ENCODE results near the gene NAPSA. TPM values are rescaled to one million over a fixed set of nuclear protein-coding genes. Genes with fewer than 3 reads are reported as not detected.

The NAPSA gene
- total and polyA plus RNA-seq, 9 of the 15 experiments (the other 6 are each of a cell fraction or from before 2014, with no cell fraction given) = 0.25 to 1.9 (median 0.69) TPM

GRCh38 chr19:50333235-50333736 is 32.2 kb downstream of the NAPSA start (continued):
- no peak for TF ChIP-seq STAT6 (CRISPR knock-in tag; IDR thresholded peaks at IDR 0.05)
- TF ChIP-seq BDP1 (IDR thresholded peaks at IDR 0.05; ENCODE audit: insufficient read depth, insufficient read length) = no peak
- no peak for TF ChIP-seq ZNF583 (CRISPR knock-in tag; IDR thresholded peaks at IDR 0.05)
- TF ChIP-seq PATZ1 (CRISPR knock-in tag; IDR thresholded peaks at IDR 0.05; ENCODE audit: borderline replicate concordance) = no peak
- peak in 1 of 3 experiments; percentile 39 for TF ChIP-seq YY1 (IDR thresholded peaks at IDR 0.05; ENCODE audit: borderline replicate concordance in 1 of 3, control insufficient read depth in 1 of 3, extremely low read depth in 1 of 3, insufficient read depth in 3 of 3, insufficient read length in 1 of 3, insufficient replicate concordance in 2 of 3, low read depth in 1 of 3, low read length in 2 of 3)
- no peak for TF ChIP-seq ZNF79 (CRISPR knock-in tag; IDR thresholded peaks at IDR 0.05; ENCODE audit: low read depth)
- no peak for TF ChIP-seq ZNF318 (IDR thresholded peaks at IDR 0.05; ENCODE audit: borderline replicate concordance in 1 of 2, low read depth in 1 of 2)
- TF ChIP-seq HMG20A (CRISPR knock-in tag; conservative IDR thresholded peaks at IDR 0.05) = no peak
- TF ChIP-seq ZNF655 (CRISPR knock-in tag; IDR thresholded peaks at IDR 0.05) = 0 out of 2 replicates have a peak, but pooled peaks have one; percentile 77
- no peak for TF ChIP-seq ZNF347 (CRISPR knock-in tag; IDR thresholded peaks at IDR 0.05; ENCODE audit: low read depth)
- no peak for TF ChIP-seq ZNF239 (CRISPR knock-in tag; IDR thresholded peaks at IDR 0.05)
- no peak for TF ChIP-seq CHD1 (IDR thresholded peaks at IDR 0.05; ENCODE audit: low read length)

Measured in K562 (cell line).